ENCODE results near the gene CHML.

CHML gene

DNA sequence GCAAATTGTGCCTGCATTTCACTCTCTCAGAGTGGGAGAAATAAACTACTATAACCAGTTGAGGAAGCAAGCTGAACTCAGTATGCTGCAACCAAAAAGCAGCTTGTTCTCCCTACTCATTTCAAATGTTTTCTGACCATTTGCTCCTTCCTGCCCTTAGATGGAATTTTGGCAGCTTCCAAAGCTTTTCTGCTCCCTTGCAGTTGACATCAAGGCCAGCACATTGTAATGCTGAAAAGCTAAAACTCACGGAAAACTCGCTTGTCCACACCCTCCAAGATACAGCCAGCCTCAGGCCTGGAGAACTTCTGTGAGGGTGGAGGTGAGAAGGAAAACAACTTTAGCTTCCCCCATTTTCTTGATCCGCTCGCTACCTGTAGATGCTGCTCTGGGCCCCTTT is 5.0 kb upstream of the CHML start:
- no peak for DNase-seq (ENCODE audit: low spot score)

GRCh38 chr1:241644259-241644658 is 4.1 kb upstream of the CHML start:
- no peak for DNase-seq (ENCODE audit: low spot score)

DNA sequence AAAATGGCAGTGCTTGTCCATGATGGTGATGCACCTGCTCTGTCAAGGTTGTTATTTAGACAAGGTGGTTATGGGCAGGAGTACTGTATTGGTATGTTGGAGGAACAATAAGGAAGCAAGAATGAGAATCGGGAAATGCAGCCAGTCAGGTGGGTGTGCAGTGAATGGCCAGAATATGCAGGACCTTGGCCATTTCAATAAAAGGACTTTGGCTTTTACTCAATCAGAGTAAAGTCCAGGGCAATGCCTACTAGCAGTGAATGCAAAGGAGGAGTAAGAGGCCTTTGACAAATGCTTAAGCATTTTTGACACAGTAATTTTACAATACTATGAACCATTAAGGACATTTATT is 2.4 kb upstream of the CHML start:
- no peak for DNase-seq (ENCODE audit: low spot score)

GRCh38 chr1:241641773-241642592 is 1.8 kb upstream of the CHML start:
- no peak for DNase-seq (ENCODE audit: low spot score)

DNA sequence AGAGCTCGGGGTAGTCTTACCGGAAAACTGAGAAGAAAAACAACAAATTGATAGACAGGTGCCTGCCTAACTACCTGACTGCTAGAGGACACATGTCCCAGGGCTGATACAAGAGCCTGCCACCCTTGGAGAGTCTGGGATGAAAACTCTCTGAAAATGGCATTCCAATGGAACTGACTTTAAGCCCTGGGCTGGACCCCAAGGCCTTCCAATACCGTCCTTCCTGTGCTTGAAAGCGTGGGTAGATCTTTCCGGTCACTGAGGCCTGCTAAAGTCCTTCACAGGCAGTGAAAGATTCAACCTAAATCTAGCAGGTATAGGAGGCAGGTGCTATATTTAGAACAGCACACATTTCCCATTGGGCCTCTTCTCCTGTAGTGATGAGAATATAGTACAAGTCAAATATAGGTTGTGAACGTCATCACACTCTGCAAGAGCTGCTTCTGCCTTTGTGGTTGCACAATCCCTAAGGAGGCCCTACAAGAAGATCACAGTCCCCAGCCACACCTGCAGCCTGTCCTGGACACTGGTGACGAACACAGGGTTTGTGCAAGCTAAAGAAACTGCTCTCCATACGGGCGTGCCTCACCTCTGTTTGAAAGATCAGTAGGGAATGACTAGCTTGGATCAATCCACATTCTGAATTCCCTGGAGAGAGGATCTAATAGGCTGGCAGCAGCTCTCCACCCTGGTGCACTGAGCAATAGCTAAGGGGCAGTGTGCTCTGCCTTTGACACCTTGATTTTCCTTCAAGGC is 876 bp upstream of the CHML start:
- DNase-seq (ENCODE audit: low spot score): peak; percentile 11

DNA sequence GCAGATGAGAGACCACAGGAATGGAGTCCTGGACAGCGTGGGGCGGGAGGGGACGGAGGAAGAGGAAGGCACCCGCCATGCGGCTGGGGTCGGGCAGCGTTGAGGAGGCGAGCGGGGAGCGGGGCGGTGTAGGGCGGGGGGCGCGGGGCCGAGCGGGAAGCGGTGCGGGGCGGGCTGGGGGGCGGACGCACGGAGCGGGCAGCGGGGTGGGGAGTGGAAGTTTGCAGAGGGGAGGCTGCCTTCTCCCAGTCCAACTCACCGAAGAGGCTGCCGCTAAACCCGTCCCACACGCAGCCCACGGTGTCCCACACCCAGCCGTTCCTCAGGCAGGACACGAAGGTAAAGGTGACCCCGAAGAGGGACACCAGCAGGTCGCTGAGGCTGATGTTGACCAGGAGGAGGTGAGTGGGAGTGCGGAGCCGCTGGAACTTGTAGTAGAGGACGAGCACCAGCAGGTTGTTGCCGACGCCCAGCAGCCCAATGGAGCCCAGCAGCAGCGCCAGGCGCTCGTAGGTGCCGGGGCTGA is 483 bp downstream of the CHML start:
- no peak for DNase-seq (ENCODE audit: low spot score)

GRCh38 chr1:241638909-241639622 is 1.1 kb downstream of the CHML start:
- DNase-seq (ENCODE audit: low spot score): no peak

GRCh38 chr1:241638099-241638682 is 2.0 kb downstream of the CHML start:
- no peak for DNase-seq (ENCODE audit: low spot score)

GRCh38 chr1:241637604-241638003 is 2.6 kb downstream of the CHML start:
- DNase-seq (ENCODE audit: low spot score): no peak

DNA sequence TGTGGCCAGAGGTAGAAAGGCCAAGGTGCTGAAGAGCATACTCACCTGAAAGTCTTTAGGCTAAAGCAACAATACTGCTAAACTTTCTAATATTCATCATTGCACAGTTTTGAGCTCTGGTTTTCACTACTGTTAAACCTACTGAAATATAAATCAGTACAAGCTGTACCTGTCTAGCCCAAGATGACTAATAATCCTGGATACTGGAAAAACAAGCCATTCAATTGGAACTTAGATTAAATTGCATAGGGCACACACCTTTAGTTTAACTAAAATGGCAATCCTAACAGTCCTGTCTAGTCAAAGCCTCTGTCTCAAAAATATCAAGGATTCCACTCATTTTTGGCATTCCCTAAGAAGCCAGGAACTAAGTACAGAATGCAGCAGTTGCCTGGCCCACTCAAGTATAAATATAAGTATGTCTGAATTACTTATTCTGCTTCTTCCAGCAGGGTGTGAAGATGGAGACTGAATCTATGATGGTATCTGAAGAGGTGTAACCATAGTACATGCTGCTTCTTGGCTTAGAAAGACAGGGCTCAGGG is 3.1 kb downstream of the CHML start:
- no peak for DNase-seq (ENCODE audit: low spot score)

GRCh38 chr1:241636291-241636690 is 3.9 kb downstream of the CHML start:
- no peak for DNase-seq (ENCODE audit: low spot score)

DNA sequence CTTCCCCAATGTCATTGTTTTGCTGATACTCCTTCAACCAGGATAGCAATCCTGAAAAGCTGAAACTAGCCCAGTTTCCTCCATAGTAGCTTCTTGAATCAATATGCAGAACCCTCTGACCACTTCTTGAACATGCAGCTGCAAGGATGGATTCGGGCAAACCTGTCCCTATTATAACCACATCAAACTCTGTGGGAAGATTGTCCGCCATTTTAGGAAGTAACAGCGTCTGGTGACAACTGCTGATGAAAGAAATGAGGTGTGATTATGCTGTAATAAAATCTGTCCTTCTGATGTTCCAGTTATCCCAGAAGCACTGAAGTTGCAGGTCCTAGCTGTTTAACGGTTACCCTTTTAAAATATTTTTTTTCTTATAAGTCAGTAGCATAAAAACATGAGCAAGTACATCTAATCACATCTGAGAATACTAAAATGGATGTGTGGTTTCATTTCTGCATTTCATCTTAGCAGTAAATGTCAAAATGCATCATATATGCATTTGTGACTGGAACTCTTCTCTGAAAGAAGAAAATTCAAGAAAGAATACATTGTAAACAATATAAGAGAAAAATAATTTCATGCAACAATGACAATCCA is 4.5 kb downstream of the CHML start:
- no peak for DNase-seq (ENCODE audit: low spot score)

- DNase-seq (ENCODE audit: low spot score): no peak
Observed at GRCh38 chr1:241632987-241633386, 7.2 kb downstream of the CHML start.

DNA sequence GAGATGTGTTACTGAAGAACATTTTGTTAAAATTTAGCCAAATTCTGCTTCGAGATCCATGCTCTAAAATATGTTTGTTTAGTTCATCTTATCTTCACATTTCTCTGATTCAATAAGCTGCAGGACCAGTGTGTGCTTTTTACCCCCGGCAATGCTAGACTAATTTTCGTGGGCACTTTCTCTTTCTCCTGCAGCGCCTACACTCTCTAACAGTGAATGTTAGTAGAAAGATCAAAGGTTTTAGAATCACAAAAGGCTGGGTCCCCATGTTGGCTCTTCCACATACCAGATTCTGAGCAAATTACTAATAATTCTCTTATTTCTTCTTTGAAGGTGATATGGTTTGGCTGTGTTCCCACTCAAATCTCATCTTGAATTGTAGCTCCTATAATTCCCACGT is 8.5 kb downstream of the CHML start:
- DNase-seq (ENCODE audit: low spot score): no peak

- no peak for DNase-seq (ENCODE audit: low spot score)
Observed at GRCh38 chr1:241630899-241631298, 9.3 kb downstream of the CHML start.

DNA sequence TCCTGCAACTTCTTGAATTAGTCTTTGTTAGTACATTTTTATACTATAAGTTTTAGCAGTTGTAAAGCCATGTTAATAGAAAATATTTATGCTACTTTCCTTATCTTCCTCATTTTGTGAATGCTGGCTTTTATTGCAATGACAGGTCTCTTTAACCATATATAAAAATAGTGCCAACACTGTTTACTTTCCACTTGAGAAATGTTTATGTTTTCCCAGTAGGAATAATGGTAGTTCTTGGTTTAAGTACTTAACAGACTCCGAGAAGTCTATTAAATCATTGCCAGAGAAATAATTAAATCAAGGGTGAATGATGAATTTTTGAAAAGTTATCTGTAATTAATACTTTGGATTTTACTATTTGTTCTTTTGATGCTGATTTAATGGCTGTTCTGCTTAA is 9.7 kb downstream of the CHML start:
- DNase-seq (ENCODE audit: low spot score): no peak

DNA sequence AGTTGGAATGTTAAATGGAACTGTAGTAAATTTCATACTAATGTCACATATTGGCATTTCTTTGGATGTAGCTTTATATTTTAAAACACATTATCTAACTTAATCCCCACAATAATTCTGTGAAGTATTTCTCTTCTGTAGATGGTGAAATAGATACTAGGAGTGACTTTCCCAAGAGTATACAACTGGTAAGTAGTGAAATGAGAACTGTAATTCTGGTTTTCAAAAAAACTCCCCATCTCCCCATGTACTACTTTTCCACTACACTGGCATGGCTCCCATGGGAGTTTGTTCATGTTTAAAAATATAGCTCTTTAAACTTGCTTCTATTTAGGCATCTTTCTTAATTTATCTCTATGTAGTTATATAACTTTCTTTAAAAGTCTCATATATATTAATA is 10.2 kb downstream of the CHML start:
- DNase-seq (ENCODE audit: low spot score): no peak

- DNase-seq (ENCODE audit: low spot score): no peak
Observed at GRCh38 chr1:241627453-241628259, 12.5 kb downstream of the CHML start.

- DNase-seq (ENCODE audit: low spot score): no peak
Observed at GRCh38 chr1:241624935-241625334, 15.2 kb downstream of the CHML start.

DNA sequence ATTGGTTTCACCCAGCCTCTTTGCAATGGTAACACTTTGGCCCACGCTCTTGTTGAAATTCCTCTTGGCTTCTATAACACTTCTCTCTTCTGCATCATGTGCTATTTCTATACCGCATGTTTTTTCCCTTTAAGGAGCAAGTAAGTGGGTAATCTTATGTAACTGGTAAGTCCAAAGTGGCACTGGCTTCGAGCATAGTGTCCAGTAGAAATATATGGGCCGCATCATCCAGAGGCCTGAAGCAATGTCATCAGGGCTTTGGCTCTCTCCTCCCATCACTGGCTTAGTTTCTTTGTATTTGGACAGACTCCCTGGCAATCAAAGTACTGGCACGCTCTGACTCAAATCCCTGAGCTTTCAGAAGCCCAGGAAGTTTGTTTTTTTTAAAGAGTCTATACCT is 17.5 kb downstream of the CHML start:
- DNase-seq (ENCODE audit: low spot score): no peak

DNA sequence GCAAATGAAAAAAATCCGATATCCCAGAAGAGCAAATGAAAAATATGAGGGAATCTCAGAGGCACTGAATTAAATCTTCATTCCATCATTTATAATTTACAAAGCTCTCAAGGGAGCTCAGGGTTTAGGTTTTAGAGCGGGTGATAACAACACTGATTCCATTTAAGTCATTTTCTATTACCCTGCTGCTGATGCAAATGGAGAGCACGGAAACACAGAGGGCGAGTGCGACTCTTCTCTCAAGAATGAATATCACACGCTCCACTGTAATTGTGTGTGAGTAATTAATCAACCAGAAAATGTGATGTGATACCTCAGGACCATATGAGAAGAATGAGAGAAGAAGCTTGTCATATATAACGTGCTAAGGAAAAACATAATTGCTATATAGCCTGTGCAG is 22.7 kb downstream of the CHML start:
- no peak for DNase-seq (ENCODE audit: low spot score)
